ENCODE data around the gene CTNNA2.

DNA sequence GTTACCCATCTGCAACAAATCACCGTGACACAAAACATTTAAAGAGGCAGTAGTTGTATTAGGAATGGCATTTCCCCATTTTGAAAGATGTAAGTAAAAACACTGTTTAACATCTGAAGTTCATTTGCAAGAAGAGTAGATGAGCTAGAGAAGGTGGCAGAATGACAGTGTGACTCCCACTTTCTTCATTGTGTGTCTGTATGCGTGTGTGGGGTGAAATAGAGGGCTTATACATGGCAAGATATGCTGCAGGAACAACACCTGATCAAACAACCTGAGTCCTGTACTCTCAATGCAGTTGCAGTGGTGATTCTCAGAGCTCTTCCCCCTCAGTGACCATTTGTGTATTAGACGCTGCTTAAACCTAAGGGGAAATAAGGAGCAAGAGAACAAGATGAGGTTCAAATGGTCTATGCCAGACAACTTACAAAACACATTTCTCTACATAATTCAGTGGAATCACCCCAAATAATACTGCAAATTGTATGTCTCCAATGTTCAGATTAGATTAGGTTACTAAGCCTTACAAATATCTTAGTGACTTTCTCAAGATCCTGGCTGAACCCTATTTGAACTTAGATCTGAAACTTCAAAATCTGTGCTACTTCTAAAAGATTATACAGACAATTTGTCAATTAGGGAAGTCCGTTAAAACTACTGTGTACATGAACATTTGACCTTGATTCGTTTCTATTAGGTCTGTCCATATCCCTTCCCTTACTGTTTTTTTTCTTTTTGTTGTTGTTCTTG lies 561.6 kb downstream of the CTNNA2 start:
- TF ChIP-seq, protein P1, sequence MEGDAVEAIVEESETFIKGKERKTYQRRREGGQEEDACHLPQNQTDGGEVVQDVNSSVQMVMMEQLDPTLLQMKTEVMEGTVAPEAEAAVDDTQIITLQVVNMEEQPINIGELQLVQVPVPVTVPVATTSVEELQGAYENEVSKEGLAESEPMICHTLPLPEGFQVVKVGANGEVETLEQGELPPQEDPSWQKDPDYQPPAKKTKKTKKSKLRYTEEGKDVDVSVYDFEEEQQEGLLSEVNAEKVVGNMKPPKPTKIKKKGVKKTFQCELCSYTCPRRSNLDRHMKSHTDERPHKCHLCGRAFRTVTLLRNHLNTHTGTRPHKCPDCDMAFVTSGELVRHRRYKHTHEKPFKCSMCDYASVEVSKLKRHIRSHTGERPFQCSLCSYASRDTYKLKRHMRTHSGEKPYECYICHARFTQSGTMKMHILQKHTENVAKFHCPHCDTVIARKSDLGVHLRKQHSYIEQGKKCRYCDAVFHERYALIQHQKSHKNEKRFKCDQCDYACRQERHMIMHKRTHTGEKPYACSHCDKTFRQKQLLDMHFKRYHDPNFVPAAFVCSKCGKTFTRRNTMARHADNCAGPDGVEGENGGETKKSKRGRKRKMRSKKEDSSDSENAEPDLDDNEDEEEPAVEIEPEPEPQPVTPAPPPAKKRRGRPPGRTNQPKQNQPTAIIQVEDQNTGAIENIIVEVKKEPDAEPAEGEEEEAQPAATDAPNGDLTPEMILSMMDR (IDR thresholded peaks at IDR 0.05): no peak
- no peak for TF ChIP-seq EZH2 (IDR thresholded peaks at IDR 0.05)
- no peak for TF ChIP-seq EZH2phosphoT487 (IDR thresholded peaks at IDR 0.05)

Measured in neural progenitor cell (in vitro differentiated cells).